PC-3 (cell line): ENCODE results near the gene NOC2L.

Experiments used
- EZH2 ChIP-seq: fragments of 300-600 bp; sonication (generic); IDR thresholded peaks from one replicate; pipeline ENCODE4 v1.6.1; 2017; ENCODE audit warnings: antibody characterized with exemption, mild to moderate bottlenecking, low read length; ENCODE audit not compliant: unreplicated experiment
- TF ChIP-seq, protein P1 (sequence below): fragments of 300-600 bp; sonication (generic); conservative IDR thresholded peaks from 2 replicates; pipeline ENCODE4 v1.5.1; 2017; ENCODE audit warnings: antibody characterized with exemption, low read depth, mild to moderate bottlenecking, low read length

GRCh38 chr1:937521-937920 lies 21.5 kb downstream of the NOC2L start:
- TF ChIP-seq, protein P1, sequence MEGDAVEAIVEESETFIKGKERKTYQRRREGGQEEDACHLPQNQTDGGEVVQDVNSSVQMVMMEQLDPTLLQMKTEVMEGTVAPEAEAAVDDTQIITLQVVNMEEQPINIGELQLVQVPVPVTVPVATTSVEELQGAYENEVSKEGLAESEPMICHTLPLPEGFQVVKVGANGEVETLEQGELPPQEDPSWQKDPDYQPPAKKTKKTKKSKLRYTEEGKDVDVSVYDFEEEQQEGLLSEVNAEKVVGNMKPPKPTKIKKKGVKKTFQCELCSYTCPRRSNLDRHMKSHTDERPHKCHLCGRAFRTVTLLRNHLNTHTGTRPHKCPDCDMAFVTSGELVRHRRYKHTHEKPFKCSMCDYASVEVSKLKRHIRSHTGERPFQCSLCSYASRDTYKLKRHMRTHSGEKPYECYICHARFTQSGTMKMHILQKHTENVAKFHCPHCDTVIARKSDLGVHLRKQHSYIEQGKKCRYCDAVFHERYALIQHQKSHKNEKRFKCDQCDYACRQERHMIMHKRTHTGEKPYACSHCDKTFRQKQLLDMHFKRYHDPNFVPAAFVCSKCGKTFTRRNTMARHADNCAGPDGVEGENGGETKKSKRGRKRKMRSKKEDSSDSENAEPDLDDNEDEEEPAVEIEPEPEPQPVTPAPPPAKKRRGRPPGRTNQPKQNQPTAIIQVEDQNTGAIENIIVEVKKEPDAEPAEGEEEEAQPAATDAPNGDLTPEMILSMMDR, result no peak
- no peak for TF ChIP-seq EZH2
